Bronchial epithelial cell (primary cell): ENCODE data around the gene KLHL35. TPM values are rescaled to one million over a fixed set of nuclear protein-coding genes. Genes with fewer than 3 reads are reported as not detected.

Experiments
- DNase-seq: peaks from one replicate; pipeline ENCODE4 v3.0.0-alpha.2; 2010; ENCODE audit warnings: low read depth
- FAIRE-seq: peaks from 2 replicates; lab custom pipeline; 2011; peaks lifted over from hg19 to GRCh38; lab: Jason Lieb, UNC
- H3K27me3 ChIP-seq: 2 replicates; pipeline ENCODE4 v1.5.1; 2011; ENCODE audit warnings: low read length; ENCODE audit not compliant: control insufficient read depth, insufficient read depth
- H3K36me3 ChIP-seq: 2 replicates; pipeline ENCODE4 v1.5.1; 2011; ENCODE audit warnings: low read length; ENCODE audit not compliant: control insufficient read depth, insufficient read depth
- H3K4me3 ChIP-seq: 2 replicates; pipeline ENCODE4 v1.5.1; 2011; ENCODE audit warnings: mild to moderate bottlenecking, low read depth, low read length, control low read depth
- CTCF ChIP-seq: IDR thresholded peaks from 2 replicates; pipeline ENCODE4 v1.5.1; 2011; ENCODE audit warnings: mild to moderate bottlenecking, moderate library complexity, low read length, control low read depth, inconsistent platforms; ENCODE audit not compliant: insufficient read depth, severe bottlenecking
- total RNA-seq: library from RNA; depleted of rRNA; stranded (reverse); fragments of >200 nt; gene quantifications from 2 replicates; pipeline ENCODE4 v1.2.1, GENCODE V29; 2014

KLHL35 gene
- total RNA-seq, 1 donor from 2014 or later = 0.79 TPM

GRCh38 chr11:75463106-75463774, 30.2 kb upstream of the KLHL35 start:
- FAIRE-seq = no peak
- H3K4me3 ChIP-seq = no peak overlapping the region
- H3K36me3 ChIP-seq = no peaks in the 10 kb centered on the region
- no peaks in the 10 kb centered on the region for H3K27me3 ChIP-seq
- DNase-seq = no peak
- TF ChIP-seq CTCF = no peak

DNA sequence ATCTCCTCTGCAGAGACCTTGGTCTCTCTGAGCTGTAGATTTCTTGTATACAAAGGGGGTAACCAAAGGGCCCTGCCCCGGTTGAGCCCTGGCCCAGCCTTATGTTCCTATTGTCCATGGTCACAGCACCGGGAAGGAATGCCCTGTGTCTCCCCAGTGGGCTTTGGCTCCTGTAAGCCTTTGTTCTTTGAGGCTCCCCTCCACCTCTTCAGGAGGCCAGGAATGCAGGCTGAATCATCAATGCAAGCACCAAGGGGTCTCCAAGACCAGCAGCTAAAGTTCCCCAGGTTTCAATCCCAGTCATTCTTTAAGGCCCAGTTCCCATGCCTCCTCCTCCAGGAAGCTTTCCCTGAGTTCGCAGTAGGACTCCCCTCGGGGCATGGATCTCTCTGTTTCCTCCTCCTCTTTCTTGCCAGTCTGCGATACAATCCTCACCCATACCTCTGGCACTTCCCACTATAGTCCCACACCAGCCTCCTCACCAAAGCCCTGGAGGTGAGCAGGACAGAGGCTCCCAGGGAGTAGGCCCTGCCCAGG, 29.2 kb upstream of the KLHL35 start:
- no peak for FAIRE-seq
- Histone ChIP-seq H3K4me3 (no peak overlapping the region), H3K27me3 (no peaks in the 10 kb centered on the region), H3K36me3 (no peaks in the 10 kb centered on the region)
- DNase-seq = no peak
- no peak for TF ChIP-seq CTCF

DNA sequence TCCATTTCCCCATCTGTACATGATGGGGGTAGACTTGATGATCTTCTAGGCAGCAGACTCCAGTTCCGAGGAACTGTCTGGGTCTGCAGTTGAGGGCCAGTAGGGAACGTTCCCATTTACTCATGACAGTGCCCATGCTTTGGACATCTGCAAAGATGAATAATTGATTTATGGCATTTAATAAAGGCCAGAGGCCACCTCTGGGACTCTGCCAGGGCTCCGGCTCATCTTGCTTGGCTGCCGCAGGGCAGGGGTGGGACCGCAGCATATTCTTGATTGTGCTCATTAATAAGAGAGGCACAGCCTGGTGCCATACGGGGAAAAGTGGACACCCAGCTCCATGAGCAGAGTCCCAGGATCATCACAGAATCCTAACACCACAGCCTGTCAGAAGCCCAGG, 28.1 kb upstream of the KLHL35 start:
- no peaks in the 10 kb centered on the region for H3K36me3 ChIP-seq
- H3K27me3 ChIP-seq = no peaks in the 10 kb centered on the region
- TF ChIP-seq CTCF = no peak
- FAIRE-seq (no peak), DNase-seq (no peak)
- no peak overlapping the region for H3K4me3 ChIP-seq

GRCh38 chr11:75456596-75457183, 23.7 kb upstream of the KLHL35 start:
- no peaks in the 10 kb centered on the region for H3K27me3 ChIP-seq
- FAIRE-seq = no peak
- H3K4me3 ChIP-seq = no peak overlapping the region
- H3K36me3 ChIP-seq = no peaks in the 10 kb centered on the region
- no peak for DNase-seq
- TF ChIP-seq CTCF = no peak

GRCh38 chr11:75454987-75455386, 22.0 kb upstream of the KLHL35 start:
- no peak overlapping the region for H3K4me3 ChIP-seq
- no peak for DNase-seq
- H3K27me3 ChIP-seq = no peaks in the 10 kb centered on the region
- no peak for FAIRE-seq
- TF ChIP-seq CTCF = no peak
- H3K36me3 ChIP-seq = no peaks in the 10 kb centered on the region
